ENCODE measurements around the gene HLTF. TPM values are rescaled to one million over a fixed set of nuclear protein-coding genes. Genes with fewer than 3 reads are reported as not detected.

Gene HLTF
- total RNA-seq, 1 donor from 2014 or later, result 21.6 TPM

DNA sequence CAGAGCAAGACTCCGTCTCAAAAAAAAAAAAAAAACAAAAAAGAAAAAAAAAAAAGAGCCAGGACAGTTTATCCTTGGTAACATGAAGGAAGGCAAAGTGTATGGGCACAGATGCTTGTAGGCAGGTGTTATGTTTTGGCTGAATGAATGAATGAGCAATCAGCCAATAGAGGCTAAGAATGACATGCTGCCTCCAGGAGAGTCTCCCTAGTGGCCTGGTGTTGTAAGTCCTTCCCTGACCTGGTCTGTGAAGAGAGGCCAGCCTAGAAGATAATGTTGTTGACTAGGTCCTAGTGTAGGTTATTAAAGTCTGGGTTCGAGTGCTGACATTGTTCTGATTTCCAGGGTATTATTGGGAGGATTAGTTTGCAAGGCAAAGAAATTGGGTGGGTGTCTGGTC, 70.1 kb downstream of the HLTF start:
- H3K27me3 ChIP-seq (ENCODE audit: control insufficient read depth, insufficient read depth, low read length), result no peaks in the 10 kb centered on the region
- H3K36me3 ChIP-seq (ENCODE audit: control insufficient read depth, insufficient read depth, low read length), result peaks cover 1% of the 10 kb centered on the region
- no peak overlapping the region for H3K4me3 ChIP-seq (ENCODE audit: low read depth, low read length)
- DNase-seq (ENCODE audit: low read depth), result no peak
- TF ChIP-seq, protein P1, sequence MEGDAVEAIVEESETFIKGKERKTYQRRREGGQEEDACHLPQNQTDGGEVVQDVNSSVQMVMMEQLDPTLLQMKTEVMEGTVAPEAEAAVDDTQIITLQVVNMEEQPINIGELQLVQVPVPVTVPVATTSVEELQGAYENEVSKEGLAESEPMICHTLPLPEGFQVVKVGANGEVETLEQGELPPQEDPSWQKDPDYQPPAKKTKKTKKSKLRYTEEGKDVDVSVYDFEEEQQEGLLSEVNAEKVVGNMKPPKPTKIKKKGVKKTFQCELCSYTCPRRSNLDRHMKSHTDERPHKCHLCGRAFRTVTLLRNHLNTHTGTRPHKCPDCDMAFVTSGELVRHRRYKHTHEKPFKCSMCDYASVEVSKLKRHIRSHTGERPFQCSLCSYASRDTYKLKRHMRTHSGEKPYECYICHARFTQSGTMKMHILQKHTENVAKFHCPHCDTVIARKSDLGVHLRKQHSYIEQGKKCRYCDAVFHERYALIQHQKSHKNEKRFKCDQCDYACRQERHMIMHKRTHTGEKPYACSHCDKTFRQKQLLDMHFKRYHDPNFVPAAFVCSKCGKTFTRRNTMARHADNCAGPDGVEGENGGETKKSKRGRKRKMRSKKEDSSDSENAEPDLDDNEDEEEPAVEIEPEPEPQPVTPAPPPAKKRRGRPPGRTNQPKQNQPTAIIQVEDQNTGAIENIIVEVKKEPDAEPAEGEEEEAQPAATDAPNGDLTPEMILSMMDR (IDR thresholded peaks at IDR 0.05; ENCODE audit: insufficient read depth, low read length, poor library complexity, severe bottlenecking), result no peak

DNA sequence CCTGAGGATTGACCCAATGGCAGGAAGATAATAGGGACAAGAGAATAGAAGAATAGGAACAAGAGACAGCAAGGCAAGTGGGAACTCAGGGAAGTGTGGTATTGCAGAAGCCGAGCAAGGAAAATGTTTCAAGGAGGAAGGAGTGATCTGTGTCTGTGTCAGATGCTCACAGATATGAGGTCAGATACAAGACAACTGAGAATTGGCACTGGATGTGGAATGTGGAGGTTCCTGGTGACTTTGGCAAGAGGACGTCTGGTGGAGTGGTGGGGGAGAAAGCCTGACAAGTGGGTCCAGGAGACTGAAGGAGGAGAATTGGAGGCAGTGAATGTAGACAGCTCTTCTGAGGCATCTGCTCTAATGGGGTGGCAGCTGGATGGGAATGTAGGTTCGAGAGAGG, 70.9 kb downstream of the HLTF start:
- no peaks in the 10 kb centered on the region for H3K27me3 ChIP-seq (ENCODE audit: control insufficient read depth, insufficient read depth, low read length)
- H3K36me3 ChIP-seq (ENCODE audit: control insufficient read depth, insufficient read depth, low read length), result peaks cover 1% of the 10 kb centered on the region
- TF ChIP-seq, protein P1 (IDR thresholded peaks at IDR 0.05; ENCODE audit: insufficient read depth, low read length, poor library complexity, severe bottlenecking), result no peak
- H3K4me3 ChIP-seq (ENCODE audit: low read depth, low read length), result no peak overlapping the region
- no peak for DNase-seq (ENCODE audit: low read depth)

DNA sequence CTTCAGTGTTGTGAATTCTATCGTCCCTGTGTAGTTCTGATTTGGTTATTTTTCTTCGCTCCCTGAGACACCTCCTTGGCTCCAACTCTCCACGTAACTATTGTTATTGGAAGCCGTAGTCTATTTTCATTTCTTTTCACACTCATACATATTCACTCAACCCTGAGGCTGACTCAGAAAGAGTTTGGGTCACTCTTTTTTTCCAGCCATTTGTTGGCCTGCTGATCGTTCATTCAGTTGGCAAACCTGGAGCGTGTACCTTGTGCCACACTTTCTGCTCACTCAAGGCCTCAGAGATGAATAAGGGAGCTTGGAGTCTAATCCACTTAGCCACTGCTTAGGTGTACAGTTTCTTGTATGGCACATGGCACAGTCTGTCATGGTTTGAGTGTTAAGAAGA, 72.6 kb downstream of the HLTF start:
- DNase-seq (ENCODE audit: low read depth), result no peak
- TF ChIP-seq, protein P1 (IDR thresholded peaks at IDR 0.05; ENCODE audit: insufficient read depth, low read length, poor library complexity, severe bottlenecking), result no peak
- Histone ChIP-seq H3K4me3 (ENCODE audit: low read depth, low read length) (no peak overlapping the region), H3K36me3 (ENCODE audit: control insufficient read depth, insufficient read depth, low read length) (peaks cover 1% of the 10 kb centered on the region), H3K27me3 (ENCODE audit: control insufficient read depth, insufficient read depth, low read length) (no peaks in the 10 kb centered on the region)

DNA sequence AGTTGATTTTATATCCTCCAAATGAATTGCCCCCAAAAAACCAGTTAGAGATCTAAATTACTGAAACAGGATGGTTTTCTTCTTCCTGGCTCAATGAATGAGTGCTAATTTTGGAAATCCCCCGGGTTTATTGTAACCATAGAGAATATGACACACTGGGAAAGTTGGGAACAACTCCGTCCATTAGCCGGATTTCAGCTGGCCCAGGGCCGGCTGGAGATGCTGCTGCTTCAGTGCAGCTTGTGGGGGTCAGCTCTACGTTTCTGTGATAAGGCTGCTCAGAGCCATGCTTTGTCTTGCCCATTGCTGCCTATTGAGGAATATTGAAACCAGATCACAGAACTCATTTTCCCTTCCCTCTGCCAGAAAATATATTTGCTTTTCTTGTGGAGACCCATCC, 74.7 kb downstream of the HLTF start:
- Histone ChIP-seq H3K27me3 (ENCODE audit: control insufficient read depth, insufficient read depth, low read length) (no peaks in the 10 kb centered on the region), H3K4me3 (ENCODE audit: low read depth, low read length) (no peak overlapping the region), H3K36me3 (ENCODE audit: control insufficient read depth, insufficient read depth, low read length) (peaks cover 1% of the 10 kb centered on the region)
- TF ChIP-seq, protein P1 (IDR thresholded peaks at IDR 0.05; ENCODE audit: insufficient read depth, low read length, poor library complexity, severe bottlenecking), result no peak
- DNase-seq (ENCODE audit: low read depth), result no peak

DNA sequence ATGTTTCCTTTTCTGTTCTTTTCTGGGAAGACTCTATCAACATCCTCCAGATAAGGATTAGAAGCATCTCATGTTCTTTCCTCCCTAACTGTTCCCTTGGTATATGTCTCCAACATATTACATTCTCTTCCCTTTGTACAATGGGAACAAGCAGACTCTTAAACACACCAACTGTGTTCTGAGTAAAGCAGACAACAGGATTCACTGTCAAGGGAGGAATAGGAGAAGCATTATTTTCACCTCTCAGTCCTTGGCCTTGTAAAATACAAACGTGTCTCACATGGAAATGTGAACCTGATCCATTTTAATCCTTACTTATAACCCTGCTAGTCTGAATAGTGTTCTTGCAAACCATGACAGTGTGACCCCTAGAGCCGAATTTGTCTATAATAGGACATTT, 75.4 kb downstream of the HLTF start:
- no peak overlapping the region for H3K4me3 ChIP-seq (ENCODE audit: low read depth, low read length)
- TF ChIP-seq, protein P1 (IDR thresholded peaks at IDR 0.05; ENCODE audit: insufficient read depth, low read length, poor library complexity, severe bottlenecking), result no peak
- H3K27me3 ChIP-seq (ENCODE audit: control insufficient read depth, insufficient read depth, low read length), result no peaks in the 10 kb centered on the region
- H3K36me3 ChIP-seq (ENCODE audit: control insufficient read depth, insufficient read depth, low read length), result peaks cover 1% of the 10 kb centered on the region
- DNase-seq (ENCODE audit: low read depth), result no peak

DNA sequence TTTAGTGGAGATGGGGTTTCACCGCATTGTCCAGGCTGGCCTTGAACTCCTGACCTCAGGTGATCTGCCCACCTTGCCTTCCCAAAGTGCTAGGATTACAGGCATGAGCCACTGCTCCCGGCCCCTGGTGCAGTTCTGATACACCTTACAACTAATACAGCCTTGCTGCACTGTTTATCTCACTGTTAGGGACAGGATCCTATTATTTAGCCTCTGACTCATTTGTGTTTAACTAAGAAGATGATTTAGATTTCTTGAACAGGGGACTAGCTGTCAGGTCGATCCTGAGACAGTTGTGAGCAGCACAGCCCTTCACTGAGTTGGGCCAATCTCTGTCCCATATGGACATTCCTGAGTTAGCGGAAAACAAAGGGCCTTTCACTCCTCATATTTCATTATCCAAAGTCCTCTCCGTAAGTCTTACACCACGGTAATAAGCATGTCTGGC, 75.8 kb downstream of the HLTF start:
- H3K36me3 ChIP-seq (ENCODE audit: control insufficient read depth, insufficient read depth, low read length), result peaks cover 1% of the 10 kb centered on the region
- no peak for DNase-seq (ENCODE audit: low read depth)
- no peaks in the 10 kb centered on the region for H3K27me3 ChIP-seq (ENCODE audit: control insufficient read depth, insufficient read depth, low read length)
- no peak overlapping the region for H3K4me3 ChIP-seq (ENCODE audit: low read depth, low read length)
- TF ChIP-seq, protein P1 (IDR thresholded peaks at IDR 0.05; ENCODE audit: insufficient read depth, low read length, poor library complexity, severe bottlenecking), result no peak

Measured in kidney epithelial cell (primary cell).